RCC 7860 (cell line): ENCODE measurements around the gene TIMM44.
A peak's percentile ranks its signal among the peaks of the same experiment; 100 is the strongest.
"Not testable (repeated sequence)": the region's sequence is repeated elsewhere in the genome, so short reads cannot be mapped to it uniquely, and the experiment has no call there.

Experiments used
- DNase-seq: peaks from one replicate; pipeline ENCODE4 v3.0.0-alpha.2; 2015; ENCODE audit warnings: low spot score
- FAIRE-seq: peaks from 2 replicates; lab custom pipeline; 2012; peaks lifted over from hg19 to GRCh38; lab: Jason Lieb, UNC

The TIMM44 gene

GRCh38 chr19:7953060-7953459 lies 9.6 kb upstream of the TIMM44 start:
- FAIRE-seq (no peak), DNase-seq (no peak)

DNA sequence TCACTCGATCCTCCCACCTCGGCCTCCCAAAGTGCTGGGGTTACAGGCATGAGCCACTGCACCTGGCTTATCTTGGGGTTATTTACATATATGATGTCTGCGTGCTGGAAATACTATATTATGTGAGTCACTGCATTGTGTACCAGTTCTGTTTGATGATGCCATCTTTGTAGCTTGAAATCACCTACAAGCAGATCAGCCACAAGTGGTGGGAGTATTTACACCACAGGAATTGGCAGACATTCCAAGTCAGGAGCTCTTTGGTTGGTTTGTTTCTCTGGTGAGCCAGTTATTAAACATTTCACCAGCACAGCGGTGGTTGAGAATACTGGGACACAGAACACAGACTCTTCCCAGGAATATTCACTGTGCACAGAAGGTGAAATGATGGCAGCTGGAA lies 4.5 kb upstream of the TIMM44 start:
- FAIRE-seq (no peak), DNase-seq (peak; percentile 35)

- DNase-seq (peak; percentile 52), FAIRE-seq (peak; percentile 40)
Measured at GRCh38 chr19:7944177-7944761, 803 bp upstream of the TIMM44 start.

DNA sequence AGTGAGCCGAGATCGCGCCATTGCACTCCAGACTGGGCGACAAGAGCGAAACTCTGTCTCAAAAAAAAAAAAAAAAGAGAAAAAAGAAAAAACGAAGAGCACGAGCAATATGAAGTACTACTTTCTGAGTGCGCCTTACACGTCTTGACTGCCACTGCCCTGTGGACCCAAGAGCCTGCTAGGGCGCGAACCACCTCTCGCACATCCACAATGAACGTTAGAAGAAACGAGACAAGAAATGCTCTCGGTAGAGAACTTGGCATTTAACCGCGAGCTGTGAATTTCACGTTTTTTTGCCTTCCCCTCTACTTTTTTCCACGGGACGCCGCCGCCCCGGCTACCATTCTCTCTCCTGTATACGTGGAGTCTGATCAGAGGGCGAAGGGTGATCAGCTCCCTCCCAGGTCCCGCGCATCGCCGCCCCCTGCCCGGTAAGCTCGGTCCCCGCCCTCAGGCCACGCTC lies 454 bp downstream of the TIMM44 start:
- FAIRE-seq (no peak), DNase-seq (no peak)

DNA sequence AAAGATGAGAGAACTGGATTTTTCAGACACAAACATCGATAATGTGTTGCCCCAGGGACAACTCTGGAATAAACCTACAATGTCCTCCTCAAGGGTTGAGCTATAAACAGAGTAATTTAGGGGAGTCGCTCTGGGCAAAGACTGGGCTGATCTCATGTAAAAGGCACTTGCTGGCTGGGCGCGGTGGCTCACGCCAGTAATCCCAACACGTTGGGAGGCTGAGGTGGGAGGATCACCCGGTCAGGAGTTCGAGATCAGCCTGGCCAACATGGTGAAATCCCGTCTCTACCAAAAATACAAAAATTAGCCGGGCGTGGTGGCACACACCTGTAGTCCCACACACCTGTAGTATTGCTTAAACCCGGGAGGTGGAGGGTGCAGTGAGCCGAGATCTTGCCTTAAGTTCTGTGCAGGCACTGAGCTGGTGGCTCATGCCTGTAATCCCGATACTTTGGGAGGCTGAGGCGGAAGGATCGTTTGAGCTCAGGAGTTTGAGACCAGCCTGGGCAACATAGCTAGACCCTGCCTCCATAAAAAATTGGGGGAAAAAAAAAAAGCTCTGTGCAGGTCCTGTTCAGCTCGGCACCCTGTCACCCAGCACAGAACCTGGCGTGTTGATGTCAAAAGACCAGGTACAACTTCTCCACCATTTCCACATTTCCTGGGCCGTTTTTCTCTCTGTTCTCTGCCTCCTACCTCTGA lies 1.4 kb downstream of the TIMM44 start:
- FAIRE-seq (no peak), DNase-seq (no peak)

GRCh38 chr19:7940841-7941240 lies 2.6 kb downstream of the TIMM44 start:
- no peak for FAIRE-seq
- DNase-seq, result no peak

DNA sequence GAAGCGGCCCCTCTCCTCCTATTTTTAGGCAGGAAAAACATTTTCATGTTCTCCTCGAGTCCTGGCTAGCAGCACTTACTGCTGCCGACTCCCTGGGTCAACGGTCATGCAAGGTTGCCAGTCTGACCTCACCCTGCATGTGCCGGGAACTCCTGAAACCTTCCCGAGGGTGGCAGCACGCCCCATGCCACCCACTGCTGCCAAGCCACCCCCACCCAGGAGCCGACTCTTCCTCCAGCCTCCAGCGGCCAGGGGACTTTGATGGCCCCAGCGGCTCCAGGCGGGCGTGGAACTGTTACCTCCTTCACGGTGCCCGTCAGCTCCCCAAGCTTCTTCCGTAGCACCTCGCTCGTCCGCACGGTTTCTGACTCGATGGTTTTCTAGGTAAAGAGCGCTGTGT lies 8.7 kb downstream of the TIMM44 start:
- FAIRE-seq (no peak), DNase-seq (no peak)

- DNase-seq, result no peak
- FAIRE-seq, result no peak
Measured at GRCh38 chr19:7933828-7934725, 9.4 kb downstream of the TIMM44 start.

DNA sequence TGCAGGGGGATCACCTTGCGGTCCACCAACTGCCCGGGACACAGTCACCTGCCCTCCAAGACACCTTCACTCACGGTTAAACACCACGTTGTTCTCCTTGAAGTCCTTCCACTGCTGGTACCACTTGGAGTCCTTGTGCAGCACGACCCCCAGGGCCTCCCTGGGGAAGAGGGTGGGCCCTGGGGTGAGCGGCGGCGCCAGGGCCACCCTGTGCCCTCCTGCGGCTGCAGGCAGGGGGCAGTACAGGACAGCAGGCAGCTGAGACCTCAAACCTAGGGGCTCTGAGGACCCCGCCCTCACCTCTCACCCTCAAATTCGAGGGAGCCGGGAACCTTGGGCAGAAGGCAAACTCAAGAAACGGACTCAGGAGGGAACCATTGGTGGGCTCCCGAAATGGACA lies 10.1 kb downstream of the TIMM44 start:
- DNase-seq, result no peak
- FAIRE-seq, result no peak

- no peak for FAIRE-seq
- DNase-seq, result no peak
Measured at GRCh38 chr19:7932930-7933300, 10.6 kb downstream of the TIMM44 start.

- DNase-seq (no peak), FAIRE-seq (no peak)
Measured at GRCh38 chr19:7932276-7932929, 11.1 kb downstream of the TIMM44 start.

GRCh38 chr19:7931221-7932061 lies 12.0 kb downstream of the TIMM44 start:
- FAIRE-seq (no peak), DNase-seq (no peak)

DNA sequence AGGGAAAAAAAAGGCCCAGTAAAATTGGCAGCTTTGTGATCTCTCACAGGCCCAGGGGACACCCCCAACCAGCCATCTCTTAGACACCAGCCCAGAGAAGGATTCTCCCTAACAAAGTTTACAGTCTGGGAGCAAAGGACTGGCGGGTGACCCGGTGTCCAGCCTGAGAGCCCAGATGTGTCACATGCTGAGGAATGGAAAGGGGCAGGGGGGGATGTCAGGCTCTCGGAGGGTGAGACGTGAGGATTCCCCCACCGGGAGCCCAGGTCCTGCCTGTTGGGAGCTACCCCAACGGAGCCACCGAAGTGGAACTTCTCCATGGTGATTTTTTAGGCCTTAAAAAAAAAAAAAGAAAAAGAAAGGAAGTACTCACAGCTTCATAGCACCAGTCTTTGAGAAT lies 12.7 kb downstream of the TIMM44 start:
- no peak for FAIRE-seq
- DNase-seq, result no peak

- FAIRE-seq, result not testable (repeated sequence)
- DNase-seq, result peak; percentile 34
Measured at GRCh38 chr19:7930030-7930429, 13.4 kb downstream of the TIMM44 start.

- peak; percentile 53 for DNase-seq
Measured at GRCh38 chr19:7928741-7929701, 14.4 kb downstream of the TIMM44 start.

DNA sequence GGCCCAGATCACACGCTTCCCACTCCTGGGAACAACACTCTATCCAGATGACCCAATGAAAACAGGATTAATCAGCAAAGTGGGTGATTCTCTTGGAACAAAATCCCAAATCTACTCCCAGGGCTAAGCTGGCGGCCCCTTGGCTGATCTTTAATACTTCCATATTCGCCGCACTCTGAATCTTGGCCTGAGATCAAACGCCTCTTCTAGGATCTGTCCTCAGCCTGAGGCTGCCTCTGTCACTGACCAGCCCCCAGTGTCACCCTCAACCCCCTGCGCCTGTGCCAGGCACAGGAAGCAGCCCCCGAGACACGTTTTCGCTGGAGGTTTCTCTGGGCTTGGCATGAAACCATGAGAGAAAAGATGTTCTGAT lies 15.1 kb downstream of the TIMM44 start:
- no peak for FAIRE-seq
- DNase-seq, result no peak

More at GRCh38 chr19:7928741-7929701, 14.4 kb downstream of the TIMM44 start:
- peak; percentile 53 for FAIRE-seq

DNA sequence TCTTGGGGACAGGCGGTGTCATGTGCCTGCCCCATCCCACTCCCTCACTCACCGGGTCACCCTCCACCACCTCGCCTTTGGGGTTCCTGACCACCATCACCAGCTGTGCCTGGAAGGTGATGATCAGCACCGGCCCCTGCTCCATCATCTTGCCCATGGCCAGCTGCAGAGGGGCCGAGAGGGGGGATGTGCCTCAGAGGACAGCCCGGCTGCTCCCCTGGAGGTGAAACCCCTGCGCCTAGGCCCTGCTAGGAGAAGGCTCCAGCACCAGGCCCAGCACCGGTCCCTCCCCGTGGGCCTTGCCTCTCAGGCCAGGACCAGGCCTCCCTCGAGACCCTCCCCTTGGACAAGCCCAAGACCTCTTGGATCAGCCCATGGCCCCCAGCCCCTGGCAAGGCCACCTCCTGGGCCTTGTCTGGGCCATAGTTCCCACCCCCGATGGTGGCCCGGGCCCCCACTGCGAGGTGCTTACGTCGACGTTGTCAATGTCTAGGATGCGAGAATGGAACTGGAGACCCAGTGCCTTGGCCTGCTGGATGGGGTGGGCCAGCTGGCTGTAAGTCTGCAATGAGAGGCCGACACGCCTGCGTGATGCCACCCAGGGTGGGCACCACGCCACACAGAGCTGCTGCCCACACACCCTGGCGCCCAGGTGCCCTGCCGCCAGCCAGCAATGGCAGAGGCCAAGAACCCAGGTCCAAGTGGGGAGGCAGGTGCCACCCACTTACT lies 15.7 kb downstream of the TIMM44 start:
- DNase-seq (no peak), FAIRE-seq (no peak)
